Ectodermal cell (in vitro differentiated cells): ENCODE data around the gene EMC10.
"Not testable (repeated sequence)": the region's sequence is repeated elsewhere in the genome, so short reads cannot be mapped to it uniquely, and the experiment has no call there.

Experiments
- H3K27ac ChIP-seq: 2 replicates; pipeline ENCODE4 v1.7.0; 2013; ENCODE audit warnings: mild to moderate bottlenecking, low read depth, low read length; ENCODE audit not compliant: insufficient read depth, poor library complexity, severe bottlenecking
- H3K27me3 ChIP-seq: 2 replicates; pipeline ENCODE4 v1.7.0; 2013; ENCODE audit warnings: mild to moderate bottlenecking, low read length; ENCODE audit not compliant: insufficient read depth, control insufficient read depth, poor library complexity, severe bottlenecking
- H3K36me3 ChIP-seq: one replicate; pipeline ENCODE4 v1.7.0; 2013; ENCODE audit warnings: low read length; ENCODE audit not compliant: control insufficient read depth, insufficient read depth
- H3K4me1 ChIP-seq: one replicate; pipeline ENCODE4 v1.7.0; 2013; ENCODE audit warnings: low read length; ENCODE audit not compliant: control insufficient read depth, insufficient read depth
- H3K4me3 ChIP-seq: 2 replicates; pipeline ENCODE4 v1.7.0; 2013; ENCODE audit warnings: low read depth, low read length, control low read depth; ENCODE audit not compliant: insufficient read depth
- H3K9me3 ChIP-seq: 2 replicates; pipeline ENCODE4 v1.7.0; 2013; ENCODE audit warnings: mild to moderate bottlenecking, low read length, moderate library complexity; ENCODE audit not compliant: control insufficient read depth
- WGBS, 2 experiments: methylation state at CpG; one replicate each; pipeline ENCODE4 v1.1.7; 2013; ENCODE audit warnings: missing lambda C conversion rate in 2 of 2; 5-methylcytosine and 5-hydroxymethylcytosine counted together

EMC10 gene

GRCh38 chr19:50434525-50434924 is 41.8 kb upstream of the EMC10 start:
- Histone ChIP-seq H3K27ac (no peak overlapping the region), H3K4me3 (no peak overlapping the region), H3K4me1 (peaks cover 14% of the 10 kb centered on the region), H3K27me3 (peaks cover 10% of the 10 kb centered on the region), H3K36me3 (no peaks in the 10 kb centered on the region), H3K9me3 (no peaks in the 10 kb centered on the region)
- 61 to 64% methylated on average over 12 of the region's 12 CpGs for WGBS, 2 experiments

- peaks cover 14% of the 10 kb centered on the region for H3K4me1 ChIP-seq
- no peaks in the 10 kb centered on the region for H3K9me3 ChIP-seq
- no peak overlapping the region for H3K27ac ChIP-seq
- no peak overlapping the region for H3K4me3 ChIP-seq
- H3K36me3 ChIP-seq, result no peaks in the 10 kb centered on the region
- 89 to 92% methylated on average over 17 of the region's 17 CpGs for WGBS, 2 experiments
- peaks cover 10% of the 10 kb centered on the region for H3K27me3 ChIP-seq
Measured at GRCh38 chr19:50435221-50435620, 41.1 kb upstream of the EMC10 start.

GRCh38 chr19:50435627-50436026 is 40.7 kb upstream of the EMC10 start:
- Histone ChIP-seq H3K4me3 (no peak overlapping the region), H3K36me3 (no peaks in the 10 kb centered on the region), H3K27ac (no peak overlapping the region), H3K9me3 (no peaks in the 10 kb centered on the region), H3K27me3 (peaks cover 9% of the 10 kb centered on the region), H3K4me1 (peaks cover 14% of the 10 kb centered on the region)
- WGBS, 2 experiments, result 84 to 91% methylated on average over 12 of the region's 12 CpGs

- no peaks in the 10 kb centered on the region for H3K9me3 ChIP-seq
- no peaks in the 10 kb centered on the region for H3K27me3 ChIP-seq
- peaks cover 7% of the 10 kb centered on the region for H3K4me1 ChIP-seq
- no peak overlapping the region for H3K4me3 ChIP-seq
- WGBS, 2 experiments, result 86 to 92% methylated on average over 5 of the region's 5 CpGs
- no peaks in the 10 kb centered on the region for H3K36me3 ChIP-seq
- no peak overlapping the region for H3K27ac ChIP-seq
Measured at GRCh38 chr19:50437862-50438449, 38.4 kb upstream of the EMC10 start.

- not testable (repeated sequence) for H3K9me3 ChIP-seq, H3K27ac ChIP-seq, H3K4me3 ChIP-seq, H3K36me3 ChIP-seq, H3K27me3 ChIP-seq, H3K4me1 ChIP-seq
- 72 to 91% methylated on average over 2 of the region's 2 CpGs for WGBS, 2 experiments
Measured at GRCh38 chr19:50439130-50439529, 37.2 kb upstream of the EMC10 start.

GRCh38 chr19:50444059-50444458 is 32.2 kb upstream of the EMC10 start:
- Histone ChIP-seq H3K36me3 (no peaks in the 10 kb centered on the region), H3K9me3 (no peaks in the 10 kb centered on the region), H3K4me3 (no peak overlapping the region), H3K4me1 (no peaks in the 10 kb centered on the region), H3K27ac (no peak overlapping the region), H3K27me3 (no peaks in the 10 kb centered on the region)
- WGBS, 2 experiments, result 65 to 70% methylated on average over 1 of the region's 1 CpG

GRCh38 chr19:50447053-50447452 is 29.3 kb upstream of the EMC10 start:
- Histone ChIP-seq H3K27me3 (no peaks in the 10 kb centered on the region), H3K4me3 (no peak overlapping the region), H3K4me1 (no peaks in the 10 kb centered on the region), H3K9me3 (no peaks in the 10 kb centered on the region), H3K27ac (no peak overlapping the region), H3K36me3 (no peaks in the 10 kb centered on the region)
- WGBS, 2 experiments, result 91 to 94% methylated on average over 5 of the region's 5 CpGs

GRCh38 chr19:50447750-50448149 is 28.6 kb upstream of the EMC10 start:
- Histone ChIP-seq H3K27ac (no peak overlapping the region), H3K4me3 (no peak overlapping the region), H3K9me3 (no peaks in the 10 kb centered on the region), H3K36me3 (no peaks in the 10 kb centered on the region), H3K27me3 (no peaks in the 10 kb centered on the region), H3K4me1 (no peaks in the 10 kb centered on the region)
- 91 to 93% methylated on average over 10 of the region's 10 CpGs for WGBS, 2 experiments

- Histone ChIP-seq H3K36me3 (no peaks in the 10 kb centered on the region), H3K4me1 (no peaks in the 10 kb centered on the region), H3K27me3 (no peaks in the 10 kb centered on the region), H3K4me3 (no peak overlapping the region), H3K27ac (no peak overlapping the region), H3K9me3 (no peaks in the 10 kb centered on the region)
- WGBS, 2 experiments, result 87 to 89% methylated on average over 14 of the region's 14 CpGs
Measured at GRCh38 chr19:50449236-50449899, 26.9 kb upstream of the EMC10 start.

GRCh38 chr19:50450369-50451222 is 25.7 kb upstream of the EMC10 start:
- Histone ChIP-seq H3K27ac (no peak overlapping the region), H3K36me3 (no peaks in the 10 kb centered on the region), H3K4me3 (no peak overlapping the region), H3K4me1 (no peaks in the 10 kb centered on the region), H3K27me3 (no peaks in the 10 kb centered on the region), H3K9me3 (no peaks in the 10 kb centered on the region)
- 85 to 86% methylated on average over 30 of the region's 30 CpGs for WGBS, 2 experiments
